ENCODE data around the gene KCNK10. TPM values are rescaled to one million over a fixed set of nuclear protein-coding genes. Genes with fewer than 3 reads are reported as not detected.

Gene KCNK10
- total RNA-seq, 1 donor from 2014 or later, result not detected

GRCh38 chr14:88286309-88286708, 36.8 kb downstream of the KCNK10 start:
- Mint-ChIP-seq H3K36me3 (no peaks in the 10 kb centered on the region), H3K4me3 (no peak overlapping the region), H3K4me1 (no peaks in the 10 kb centered on the region), H3K27me3 (ENCODE audit: low read depth) (peaks cover 17% of the 10 kb centered on the region), H3K27ac (no peak overlapping the region), H3K9me3 (no peaks in the 10 kb centered on the region)
- no peak for DNase-seq (ENCODE audit: low spot score in 2 of 2, unreplicated experiment in 2 of 2)
- TF ChIP-seq CTCF (IDR thresholded peaks at IDR 0.05; ENCODE audit: unreplicated experiment), result no peak

- H3K27me3 Mint-ChIP-seq (ENCODE audit: low read depth), result peaks cover 36% of the 10 kb centered on the region
- H3K4me3 Mint-ChIP-seq, result no peak overlapping the region
- no peak for TF ChIP-seq CTCF (IDR thresholded peaks at IDR 0.05; ENCODE audit: unreplicated experiment)
- DNase-seq (ENCODE audit: low spot score in 2 of 2, unreplicated experiment in 2 of 2), result no peak
- H3K4me1 Mint-ChIP-seq, result no peaks in the 10 kb centered on the region
- H3K36me3 Mint-ChIP-seq, result no peaks in the 10 kb centered on the region
- no peaks in the 10 kb centered on the region for H3K9me3 Mint-ChIP-seq
- H3K27ac Mint-ChIP-seq, result no peak overlapping the region
These were observed 41.6 kb downstream of the KCNK10 start for GRCh38 chr14:88281447-88281846.

- peaks cover 46% of the 10 kb centered on the region for H3K27me3 Mint-ChIP-seq (ENCODE audit: low read depth)
- H3K4me3 Mint-ChIP-seq, result no peak overlapping the region
- no peaks in the 10 kb centered on the region for H3K4me1 Mint-ChIP-seq
- no peak for DNase-seq (ENCODE audit: low spot score in 2 of 2, unreplicated experiment in 2 of 2)
- H3K36me3 Mint-ChIP-seq, result no peaks in the 10 kb centered on the region
- no peaks in the 10 kb centered on the region for H3K9me3 Mint-ChIP-seq
- H3K27ac Mint-ChIP-seq, result no peak overlapping the region
- TF ChIP-seq CTCF (IDR thresholded peaks at IDR 0.05; ENCODE audit: unreplicated experiment), result no peak
These were observed 46.0 kb downstream of the KCNK10 start for GRCh38 chr14:88276923-88277596.

GRCh38 chr14:88272390-88273269, 50.4 kb downstream of the KCNK10 start:
- peaks cover 57% of the 10 kb centered on the region for H3K27me3 Mint-ChIP-seq (ENCODE audit: low read depth)
- DNase-seq (ENCODE audit: low spot score in 2 of 2, unreplicated experiment in 2 of 2), result no peak
- no peaks in the 10 kb centered on the region for H3K36me3 Mint-ChIP-seq
- no peak overlapping the region for H3K27ac Mint-ChIP-seq
- no peak overlapping the region for H3K4me3 Mint-ChIP-seq
- no peaks in the 10 kb centered on the region for H3K9me3 Mint-ChIP-seq
- no peaks in the 10 kb centered on the region for H3K4me1 Mint-ChIP-seq
- no peak for TF ChIP-seq CTCF (IDR thresholded peaks at IDR 0.05; ENCODE audit: unreplicated experiment)

- Mint-ChIP-seq H3K4me3 (no peak overlapping the region), H3K27ac (no peak overlapping the region), H3K4me1 (no peaks in the 10 kb centered on the region), H3K36me3 (no peaks in the 10 kb centered on the region), H3K9me3 (no peaks in the 10 kb centered on the region), H3K27me3 (ENCODE audit: low read depth) (peaks cover 51% of the 10 kb centered on the region)
- TF ChIP-seq CTCF (IDR thresholded peaks at IDR 0.05; ENCODE audit: unreplicated experiment), result no peak
- no peak for DNase-seq (ENCODE audit: low spot score in 2 of 2, unreplicated experiment in 2 of 2)
These were observed 51.9 kb downstream of the KCNK10 start for GRCh38 chr14:88271205-88271604.

All from mesothelial cell of epicardium (in vitro differentiated cells).